Inferior parietal cortex (tissue), 1 donor: ENCODE data around the gene LRSAM1.

ENCODE experiments used
- DNase-seq: peaks from one replicate; pipeline ENCODE4 v3.0.0-alpha.2; 2016; ENCODE audit errors: extremely low spot score

The LRSAM1 gene

GRCh38 chr9:127496974-127497373 is 45.7 kb downstream of the LRSAM1 start:
- DNase-seq: no peak

- DNase-seq: no peak
Measured at GRCh38 chr9:127497656-127498290, 46.5 kb downstream of the LRSAM1 start.

GRCh38 chr9:127498298-127498697 is 47.0 kb downstream of the LRSAM1 start:
- no peak for DNase-seq

- no peak for DNase-seq
Measured at GRCh38 chr9:127500399-127500798, 49.1 kb downstream of the LRSAM1 start.

- DNase-seq: no peak
Measured at GRCh38 chr9:127500862-127501261, 49.6 kb downstream of the LRSAM1 start.

- no peak for DNase-seq
Measured at GRCh38 chr9:127501821-127502343, 50.6 kb downstream of the LRSAM1 start.

GRCh38 chr9:127502706-127503378 is 51.5 kb downstream of the LRSAM1 start:
- no peak for DNase-seq

GRCh38 chr9:127503379-127503921 is 52.1 kb downstream of the LRSAM1 start:
- no peak for DNase-seq

GRCh38 chr9:127503947-127504886 is 52.9 kb downstream of the LRSAM1 start:
- DNase-seq: peak; percentile 75

GRCh38 chr9:127504887-127505251 is 53.6 kb downstream of the LRSAM1 start:
- no peak for DNase-seq

GRCh38 chr9:127505396-127506116 is 54.2 kb downstream of the LRSAM1 start:
- DNase-seq: no peak

GRCh38 chr9:127506117-127506813 is 55.0 kb downstream of the LRSAM1 start:
- no peak for DNase-seq

GRCh38 chr9:127506814-127507750 is 55.8 kb downstream of the LRSAM1 start:
- no peak for DNase-seq

GRCh38 chr9:127507751-127508648 is 56.7 kb downstream of the LRSAM1 start:
- DNase-seq: no peak

GRCh38 chr9:127508901-127509260 is 57.6 kb downstream of the LRSAM1 start:
- DNase-seq: no peak

GRCh38 chr9:127509261-127509954 is 58.1 kb downstream of the LRSAM1 start:
- no peak for DNase-seq

- no peak for DNase-seq
Measured at GRCh38 chr9:127509955-127510299, 58.6 kb downstream of the LRSAM1 start.

GRCh38 chr9:127514468-127514867 is 63.2 kb downstream of the LRSAM1 start:
- DNase-seq: no peak
